ENCODE measurements around the gene XRCC5.

Gene XRCC5

GRCh38 chr2:216181953-216182461 is 72.9 kb downstream of the XRCC5 start:
- no peak for TF ChIP-seq JUND (IDR thresholded peaks at IDR 0.05; ENCODE audit: low read depth)
- no peak for DNase-seq (ENCODE audit: low read depth in 1 of 2, low spot score in 1 of 2)
- in situ Hi-C loops (cut with HindIII; ENCODE audit: low pct_unique_long_range_greater_than_20kb, low sequenced_read_pairs), result no loop called here

- no peak for DNase-seq (ENCODE audit: low read depth in 1 of 2, low spot score in 1 of 2)
- in situ Hi-C loops (cut with HindIII; ENCODE audit: low pct_unique_long_range_greater_than_20kb, low sequenced_read_pairs), result no loop called here
- no peak for TF ChIP-seq JUND (IDR thresholded peaks at IDR 0.05; ENCODE audit: low read depth)
Measured at GRCh38 chr2:216183462-216183861, 74.3 kb downstream of the XRCC5 start.

DNA sequence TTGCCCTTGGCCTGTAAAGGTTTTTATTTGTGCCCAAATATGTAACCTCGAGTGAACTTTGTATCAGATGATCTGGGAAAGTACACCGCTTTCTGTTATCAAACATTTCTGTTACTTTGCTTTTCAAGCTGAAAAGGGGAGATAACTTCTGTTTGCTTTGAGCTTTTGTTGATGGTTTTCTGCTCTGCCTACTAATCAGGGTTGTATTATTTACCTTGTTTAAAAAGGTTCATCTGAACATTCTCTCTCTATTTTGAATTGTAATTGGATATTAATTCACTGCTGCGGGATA is 79.4 kb downstream of the XRCC5 start:
- in situ Hi-C loops (cut with HindIII; ENCODE audit: low pct_unique_long_range_greater_than_20kb, low sequenced_read_pairs), result no loop called here
- DNase-seq (ENCODE audit: low read depth in 1 of 2, low spot score in 1 of 2), result no peak
- no peak for TF ChIP-seq JUND (IDR thresholded peaks at IDR 0.05; ENCODE audit: low read depth)

DNA sequence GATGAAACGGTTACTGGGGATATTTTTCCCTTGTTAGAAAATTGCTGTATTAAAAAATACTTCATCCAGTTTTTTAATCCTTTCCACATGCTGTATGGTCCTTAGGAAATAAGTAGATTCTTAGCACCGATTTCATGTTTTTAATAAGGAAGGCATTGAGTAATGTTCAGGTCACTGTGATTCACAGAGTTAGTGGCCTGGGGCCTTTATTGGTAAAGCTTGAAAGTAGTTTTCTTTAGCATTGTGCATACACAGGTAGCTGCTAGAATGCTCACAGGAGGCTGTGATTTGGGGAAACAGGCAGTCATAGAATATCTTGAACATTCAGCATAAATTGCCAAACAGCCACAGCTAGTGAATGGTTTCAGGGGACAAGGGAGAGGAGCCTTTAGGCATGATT is 79.8 kb downstream of the XRCC5 start:
- in situ Hi-C loops (cut with HindIII; ENCODE audit: low pct_unique_long_range_greater_than_20kb, low sequenced_read_pairs), result no loop called here
- TF ChIP-seq JUND (IDR thresholded peaks at IDR 0.05; ENCODE audit: low read depth), result no peak
- peak in 1 of 2 experiments; percentile 13 for DNase-seq (ENCODE audit: low read depth in 1 of 2, low spot score in 1 of 2)

DNA sequence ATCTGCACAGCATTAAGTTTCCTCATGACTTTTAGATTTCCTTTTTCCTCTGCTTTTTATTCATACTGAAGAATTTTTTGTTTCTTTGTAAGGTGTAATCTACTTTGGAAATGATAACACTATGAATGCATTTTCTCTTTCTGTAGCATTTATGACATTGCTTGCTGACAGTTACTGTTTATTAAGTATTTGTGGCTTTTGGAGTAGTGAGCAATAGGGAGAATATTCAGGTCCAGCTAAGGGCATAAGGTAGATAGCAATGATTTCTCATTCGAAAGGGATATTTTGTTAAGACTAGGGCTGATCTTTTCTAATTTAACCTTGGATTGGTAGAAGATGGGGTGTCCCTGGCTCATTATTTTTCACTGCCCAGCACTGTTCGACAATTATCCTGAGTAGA is 80.3 kb downstream of the XRCC5 start:
- in situ Hi-C loops (cut with HindIII; ENCODE audit: low pct_unique_long_range_greater_than_20kb, low sequenced_read_pairs), result no loop called here
- DNase-seq (ENCODE audit: low read depth in 1 of 2, low spot score in 1 of 2), result no peak
- TF ChIP-seq JUND (IDR thresholded peaks at IDR 0.05; ENCODE audit: low read depth), result no peak

GRCh38 chr2:216192181-216192580 is 83.0 kb downstream of the XRCC5 start:
- DNase-seq (ENCODE audit: low read depth in 1 of 2, low spot score in 1 of 2), result no peak
- no peak for TF ChIP-seq JUND (IDR thresholded peaks at IDR 0.05; ENCODE audit: low read depth)
- in situ Hi-C loops (cut with HindIII; ENCODE audit: low pct_unique_long_range_greater_than_20kb, low sequenced_read_pairs), result no loop called here

GRCh38 chr2:216192931-216193330 is 83.8 kb downstream of the XRCC5 start:
- no peak for TF ChIP-seq JUND (IDR thresholded peaks at IDR 0.05; ENCODE audit: low read depth)
- DNase-seq (ENCODE audit: low read depth in 1 of 2, low spot score in 1 of 2), result peak in 1 of 2 experiments; percentile 26
- in situ Hi-C loops (cut with HindIII; ENCODE audit: low pct_unique_long_range_greater_than_20kb, low sequenced_read_pairs), result no loop called here

- in situ Hi-C loops (cut with HindIII; ENCODE audit: low pct_unique_long_range_greater_than_20kb, low sequenced_read_pairs), result no loop called here
- DNase-seq (ENCODE audit: low read depth in 1 of 2, low spot score in 1 of 2), result no peak
- TF ChIP-seq JUND (IDR thresholded peaks at IDR 0.05; ENCODE audit: low read depth), result no peak
Measured at GRCh38 chr2:216194013-216194412, 84.9 kb downstream of the XRCC5 start.

- in situ Hi-C loops (cut with HindIII; ENCODE audit: low pct_unique_long_range_greater_than_20kb, low sequenced_read_pairs), result no loop called here
- DNase-seq (ENCODE audit: low read depth in 1 of 2, low spot score in 1 of 2), result no peak
- TF ChIP-seq JUND (IDR thresholded peaks at IDR 0.05; ENCODE audit: low read depth), result no peak
Measured at GRCh38 chr2:216194561-216194960, 85.4 kb downstream of the XRCC5 start.

GRCh38 chr2:216195565-216196029 is 86.4 kb downstream of the XRCC5 start:
- DNase-seq (ENCODE audit: low read depth in 1 of 2, low spot score in 1 of 2), result no peak
- in situ Hi-C loops (cut with HindIII; ENCODE audit: low pct_unique_long_range_greater_than_20kb, low sequenced_read_pairs), result no loop called here
- TF ChIP-seq JUND (IDR thresholded peaks at IDR 0.05; ENCODE audit: low read depth), result no peak

GRCh38 chr2:216201692-216202306 is 92.7 kb downstream of the XRCC5 start:
- no peak for TF ChIP-seq JUND (IDR thresholded peaks at IDR 0.05; ENCODE audit: low read depth)
- in situ Hi-C loops (cut with HindIII; ENCODE audit: low pct_unique_long_range_greater_than_20kb, low sequenced_read_pairs), result no loop called here
- no peak for DNase-seq (ENCODE audit: low read depth in 1 of 2, low spot score in 1 of 2)

- DNase-seq (ENCODE audit: low read depth in 1 of 2, low spot score in 1 of 2), result no peak
- in situ Hi-C loops (cut with HindIII; ENCODE audit: low pct_unique_long_range_greater_than_20kb, low sequenced_read_pairs), result no loop called here
- TF ChIP-seq JUND (IDR thresholded peaks at IDR 0.05; ENCODE audit: low read depth), result no peak
Measured at GRCh38 chr2:216202626-216203250, 93.6 kb downstream of the XRCC5 start.

DNA sequence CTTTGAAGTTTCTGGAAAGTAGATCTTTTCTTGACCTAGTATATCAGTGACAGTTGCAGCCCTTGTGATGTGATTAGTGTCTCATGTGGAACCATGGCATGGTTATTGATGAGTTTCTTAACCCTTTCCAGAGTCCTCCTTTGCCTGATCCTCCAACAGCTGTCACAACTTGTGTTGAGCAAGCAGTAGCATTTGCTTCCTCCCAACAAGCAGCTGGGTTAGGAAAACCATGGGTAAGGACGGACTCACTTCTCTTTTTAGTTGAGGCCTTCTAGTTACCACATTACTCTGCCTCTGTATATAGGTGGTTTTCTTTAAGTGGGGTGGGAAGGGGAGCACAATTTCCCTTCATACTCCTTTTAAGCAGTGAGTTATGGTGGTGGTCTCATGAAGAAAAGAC is 96.3 kb downstream of the XRCC5 start:
- TF ChIP-seq JUND (IDR thresholded peaks at IDR 0.05; ENCODE audit: low read depth), result no peak
- in situ Hi-C loops (cut with HindIII; ENCODE audit: low pct_unique_long_range_greater_than_20kb, low sequenced_read_pairs), result no loop called here
- no peak for DNase-seq (ENCODE audit: low read depth in 1 of 2, low spot score in 1 of 2)

All from T47D (cell line).